Endothelial cell of umbilical vein (primary cell): ENCODE measurements around the gene MIEN1. TPM values are rescaled to one million over a fixed set of nuclear protein-coding genes. Genes with fewer than 3 reads are reported as not detected.

Experiments
- BruUV-seq: library from RNA; stranded (reverse); fragments of 400-500 nt; replicated peaks from 2 replicates; lab custom pipeline; 2021; lab: Mats Ljungman, UMichigan
- CTCF ChIA-PET: fragments of 300-600, 350-600 bp; sonication (Branson Sonifier 250); formaldehyde crosslinking; loops from one replicate; lab custom pipeline; 2021; ENCODE audit warnings: antibody characterized with exemption, inconsistent platforms; lab: Charles Lee
- POLR2A ChIA-PET: fragments of 300-600, 350-600 bp; sonication (Branson Sonifier 250); formaldehyde crosslinking; loops from one replicate; lab custom pipeline; 2021; ENCODE audit warnings: antibody characterized with exemption, inconsistent platforms; lab: Charles Lee
- DNase-seq: peaks from one replicate; pipeline ENCODE4 v3.0.0-alpha.2; 2011; ENCODE audit warnings: low read depth, low spot score
- FAIRE-seq: peaks from 2 replicates; lab custom pipeline; 2011; peaks lifted over from hg19 to GRCh38; lab: Jason Lieb, UNC
- H2AFZ ChIP-seq: 2 replicates; pipeline ENCODE4 v1.6.0; 2012; ENCODE audit warnings: low read depth, low read length, control low read depth, inconsistent platforms
- H3K27ac ChIP-seq: 2 replicates; pipeline ENCODE4 v1.5.1; 2011; ENCODE audit warnings: low read depth, mild to moderate bottlenecking, control low read depth, low read length, moderate library complexity; ENCODE audit not compliant: insufficient read depth
- H3K27me3 ChIP-seq, 2 experiments: 2 replicates each; pipeline versions ENCODE4 v1.6.0 to v1.6.1; 2011; ENCODE audit warnings: low read length in 2 of 2, mixed read lengths in 1 of 2; ENCODE audit not compliant: control insufficient read depth in 2 of 2, insufficient read depth in 2 of 2
- H3K36me3 ChIP-seq, 2 experiments: 2 replicates in 1 of 2; 3 replicates in 1 of 2; pipeline ENCODE4 v1.5.1; 2011; ENCODE audit warnings: low read length in 2 of 2, mild to moderate bottlenecking in 1 of 2, moderate library complexity in 1 of 2; ENCODE audit not compliant: control insufficient read depth in 2 of 2, insufficient read depth in 2 of 2; ENCODE audit errors: extremely low read depth in 1 of 2
- H3K4me1 ChIP-seq: 3 replicates; pipeline ENCODE4 v1.5.1; 2011; ENCODE audit warnings: mild to moderate bottlenecking, low read length; ENCODE audit not compliant: control insufficient read depth, insufficient read depth; ENCODE audit errors: extremely low read depth
- H3K4me2 ChIP-seq: 2 replicates; pipeline ENCODE4 v1.6.1; 2011; ENCODE audit warnings: low read length, control low read depth, mixed read lengths; ENCODE audit not compliant: insufficient read depth
- H3K4me3 ChIP-seq, 3 experiments: fragments of 200-600 bp in 1 of 3; sonication (generic), shearing (Covaris generic) in 1 of 3; replicated peaks in 1 of 3; 2 replicates each; pipeline ENCODE4 v1.5.1; 2011 to 2016; ENCODE audit warnings: control low read depth in 3 of 3, low read length in 3 of 3, mild to moderate bottlenecking in 2 of 3, inconsistent platforms in 1 of 3, low read depth in 1 of 3, moderate library complexity in 1 of 3; ENCODE audit not compliant: insufficient read depth in 1 of 3
- H3K79me2 ChIP-seq: 2 replicates; pipeline ENCODE4 v1.6.0; 2012; ENCODE audit warnings: low read length, inconsistent platforms; ENCODE audit not compliant: control insufficient read depth, insufficient read depth
- H3K9ac ChIP-seq: replicated peaks from 2 replicates; pipeline ENCODE3; 2011; ENCODE audit warnings: low read length, control low read depth; ENCODE audit not compliant: insufficient read depth; ENCODE audit errors: extremely low read depth
- H3K9me1 ChIP-seq: replicated peaks from 3 replicates; pipeline ENCODE4 v1.6.0; 2011; ENCODE audit warnings: mild to moderate bottlenecking, low read length; ENCODE audit not compliant: control insufficient read depth, insufficient read depth; ENCODE audit errors: extremely low read depth
- H3K9me3 ChIP-seq: replicated peaks from 2 replicates; pipeline ENCODE4 v1.5.1; 2012; ENCODE audit warnings: low read length, inconsistent platforms; ENCODE audit not compliant: control insufficient read depth, insufficient read depth
- H4K20me1 ChIP-seq: replicated peaks from 2 replicates; pipeline ENCODE3; 2011; ENCODE audit warnings: mild to moderate bottlenecking, low read length; ENCODE audit not compliant: control insufficient read depth, insufficient read depth; ENCODE audit errors: extremely low read depth
- EZH2 ChIP-seq: IDR thresholded peaks from 2 replicates; pipeline ENCODE4 v1.6.1; 2012; ENCODE audit warnings: borderline replicate concordance, low read depth, mild to moderate bottlenecking, moderate library complexity, low read length, inconsistent platforms; ENCODE audit not compliant: severe bottlenecking
- FOS ChIP-seq: IDR thresholded peaks from 2 replicates; pipeline ENCODE4 v1.6.1; 2011; ENCODE audit warnings: mild to moderate bottlenecking, low read length, moderate library complexity, borderline replicate concordance; ENCODE audit not compliant: insufficient read depth
- GATA2 ChIP-seq: IDR thresholded peaks from 2 replicates; pipeline ENCODE4 v1.7.0; 2011; ENCODE audit warnings: low read depth, mild to moderate bottlenecking, moderate library complexity, mixed read lengths, low read length; ENCODE audit not compliant: insufficient read length, insufficient read depth
- JUN ChIP-seq: IDR thresholded peaks from 2 replicates; pipeline ENCODE4 v1.6.1; 2011; ENCODE audit warnings: borderline replicate concordance, low read depth; ENCODE audit not compliant: insufficient read length, insufficient read depth
- MAX ChIP-seq: IDR thresholded peaks from 2 replicates; pipeline ENCODE4 v1.6.1; 2011; ENCODE audit not compliant: insufficient read depth, insufficient read length
- MYC ChIP-seq: IDR thresholded peaks from one replicate; pipeline ENCODE4 v1.6.1; 2011; ENCODE audit warnings: mild to moderate bottlenecking, low read depth, low read length
- POLR2A ChIP-seq: IDR thresholded peaks from 2 replicates; pipeline ENCODE4 v1.6.1; 2012; ENCODE audit warnings: low read depth, mild to moderate bottlenecking, control low read depth, low read length
- POLR2AphosphoS5 ChIP-seq: IDR thresholded peaks from 2 replicates; pipeline ENCODE4 v1.6.1; 2012; ENCODE audit warnings: low read depth, mild to moderate bottlenecking, control low read depth, low read length, moderate library complexity; ENCODE audit not compliant: insufficient read depth
- dilution Hi-C: fragments of 300-500 bp; cut with MboI; formaldehyde crosslinking; loops from one replicate; pipeline ENCODE4 v1.15.0; 2019; ENCODE audit warnings: low sequenced_read_pairs; ENCODE audit not compliant: extremely low pct_ligation_motif_present
- intact Hi-C: fragments of 100-400 bp; cut with micrococcal nuclease; formaldehyde crosslinking; loops from one replicate; pipeline ENCODE4 v1.10.0; 2022
- polyA plus RNA-seq, 4 experiments: library from polyadenylated mRNA; depleted of rRNA in 3 of 4; stranded (reverse) in 3 of 4; unstranded in 1 of 4; fragments of >200 nt; gene quantifications; 2 replicates each; pipeline versions ENCODE4 v1.2.1 to v1.2.3, GENCODE V29; 2011 to 2012; ENCODE audit warnings: missing spikeins in 1 of 4
- total RNA-seq: library from RNA; stranded (reverse); gene quantifications from 2 replicates; pipeline ENCODE4 v1.2.3, GENCODE V29; 2021
- TF ChIP-seq, protein P1 (sequence below), 2 donors: IDR thresholded peaks; 1 replicate in 1 of 2; 2 replicates in 1 of 2; pipeline ENCODE4 v1.5.1; 2011; ENCODE audit warnings: low read length in 2 of 2, mild to moderate bottlenecking in 2 of 2, moderate library complexity in 2 of 2, control low read depth in 1 of 2, inconsistent platforms in 1 of 2, low read depth in 1 of 2; ENCODE audit not compliant: insufficient read depth in 1 of 2; ENCODE audit errors: extremely low read depth in 1 of 2

MIEN1 gene
- total and polyA plus RNA-seq, 2 donors (not counting 3 experiments of a cell fraction or from before 2014, with no cell fraction given), result 42.4 to 74.5 TPM

DNA sequence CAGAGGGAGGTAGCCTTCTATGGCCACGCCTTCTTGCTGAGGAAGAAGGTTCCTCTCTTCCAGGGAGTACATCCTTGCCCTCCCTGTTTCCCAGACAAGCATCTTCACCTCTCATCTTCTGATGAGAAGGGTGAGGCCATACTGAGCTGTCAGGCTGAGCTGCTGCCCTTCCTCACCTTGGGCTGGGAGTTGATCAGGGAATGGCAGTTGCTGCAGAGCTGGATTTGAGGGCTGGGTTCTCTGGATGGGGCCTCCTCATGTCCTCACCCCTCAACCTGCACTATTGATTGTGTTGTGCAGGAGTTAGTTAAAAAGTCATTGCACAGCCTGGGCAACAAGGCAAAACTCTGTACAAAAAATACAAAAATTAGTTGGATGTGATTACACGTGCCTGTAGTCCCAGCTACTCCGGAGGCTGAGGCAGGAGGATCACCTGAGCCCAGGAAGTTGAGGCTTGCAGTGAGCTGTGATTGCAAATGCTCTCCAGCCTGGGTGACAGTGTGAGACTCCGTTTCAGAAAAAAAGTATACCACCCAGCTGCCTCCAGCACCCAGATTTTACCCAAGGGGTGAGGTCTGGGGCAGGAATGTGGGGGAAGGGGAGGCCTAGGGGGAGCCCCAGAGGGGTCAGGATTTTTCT is 28.4 kb downstream of the MIEN1 start:
- ChIA-PET POLR2A (no interaction called here), CTCF (interaction anchor here (0.7 kb wide), 1 partner anchor 29 kb away, joined by 3 read pairs; the partner anchor contains the start of gene MIEN1)
- intact Hi-C loops (no loop called here), dilution Hi-C loops (no loop called here)
- no peak for DNase-seq
- Histone ChIP-seq H3K36me3 (no peaks in the 10 kb centered on the region), H3K27ac (no peak overlapping the region), H2AFZ (no peak overlapping the region), H4K20me1 (no peaks in the 10 kb centered on the region), H3K9ac (no peak overlapping the region), H3K27me3 (peaks cover 0 to 2% of the 10 kb centered on the region in 2 experiments), H3K4me1 (no peaks in the 10 kb centered on the region), H3K4me3 (no peak overlapping the region), H3K9me1 (no peaks in the 10 kb centered on the region), H3K4me2 (no peak overlapping the region), H3K79me2 (no peaks in the 10 kb centered on the region), H3K9me3 (no peaks in the 10 kb centered on the region)
- FAIRE-seq, result no peak
- no TSS peak for BruUV-seq
- no peak for TF ChIP-seq JUN
- TF ChIP-seq GATA2, result no peak
- TF ChIP-seq, protein P1, sequence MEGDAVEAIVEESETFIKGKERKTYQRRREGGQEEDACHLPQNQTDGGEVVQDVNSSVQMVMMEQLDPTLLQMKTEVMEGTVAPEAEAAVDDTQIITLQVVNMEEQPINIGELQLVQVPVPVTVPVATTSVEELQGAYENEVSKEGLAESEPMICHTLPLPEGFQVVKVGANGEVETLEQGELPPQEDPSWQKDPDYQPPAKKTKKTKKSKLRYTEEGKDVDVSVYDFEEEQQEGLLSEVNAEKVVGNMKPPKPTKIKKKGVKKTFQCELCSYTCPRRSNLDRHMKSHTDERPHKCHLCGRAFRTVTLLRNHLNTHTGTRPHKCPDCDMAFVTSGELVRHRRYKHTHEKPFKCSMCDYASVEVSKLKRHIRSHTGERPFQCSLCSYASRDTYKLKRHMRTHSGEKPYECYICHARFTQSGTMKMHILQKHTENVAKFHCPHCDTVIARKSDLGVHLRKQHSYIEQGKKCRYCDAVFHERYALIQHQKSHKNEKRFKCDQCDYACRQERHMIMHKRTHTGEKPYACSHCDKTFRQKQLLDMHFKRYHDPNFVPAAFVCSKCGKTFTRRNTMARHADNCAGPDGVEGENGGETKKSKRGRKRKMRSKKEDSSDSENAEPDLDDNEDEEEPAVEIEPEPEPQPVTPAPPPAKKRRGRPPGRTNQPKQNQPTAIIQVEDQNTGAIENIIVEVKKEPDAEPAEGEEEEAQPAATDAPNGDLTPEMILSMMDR (IDR thresholded peaks at IDR 0.05; ENCODE audit: extremely low read depth in 1 of 2, insufficient read depth in 1 of 2, low read depth in 1 of 2, low read length in 2 of 2), result no peak
- TF ChIP-seq FOS, result no peak
- TF ChIP-seq MYC, result no peak
- no peak for TF ChIP-seq MAX
- no peak for TF ChIP-seq POLR2AphosphoS5
- no peak for TF ChIP-seq POLR2A
- no peak for TF ChIP-seq EZH2
